ENCODE results near the gene ACBD7. TPM values are rescaled to one million over a fixed set of nuclear protein-coding genes. Genes with fewer than 3 reads are reported as not detected.

The ACBD7 gene
- total RNA-seq, 1 experiment from 2014 or later = 10.2 TPM

Other genes with a start within 250 kb of the ACBD7 start
- gene SUV39H2, start 209.9 kb downstream of the ACBD7 start, total RNA-seq (2014; rRNA removed; shearing (Covaris generic)) = 29.0 and 35.7 TPM in 2 replicates
- 9.9 and 10.2 TPM in 2 replicates for gene DCLRE1C, start 134.7 kb downstream of the ACBD7 start, total RNA-seq (2014; rRNA removed; shearing (Covaris generic))
- not detected in 2 replicates for gene MEIG1, start 129.4 kb downstream of the ACBD7 start, total RNA-seq (2014; rRNA removed; shearing (Covaris generic))
- gene OLAH, start 44.8 kb downstream of the ACBD7 start, total RNA-seq (2014; rRNA removed; shearing (Covaris generic)) = not detected in 2 replicates
- 6.6 and 8.8 TPM in 2 replicates for gene RPP38, start 8.6 kb upstream of the ACBD7 start, total RNA-seq (2014; rRNA removed; shearing (Covaris generic))
- 31.7 and 37.2 TPM in 2 replicates for gene NMT2, start 79.9 kb upstream of the ACBD7 start, total RNA-seq (2014; rRNA removed; shearing (Covaris generic))

Data from Daoy (cell line).